AG08396 (cell line): ENCODE data around the gene COLEC12.

ENCODE experiments used
- DNase-seq: peaks from one replicate; pipeline ENCODE4 v3.0.0; 2012; ENCODE audit warnings: low spot score, mixed read lengths

COLEC12 gene

DNA sequence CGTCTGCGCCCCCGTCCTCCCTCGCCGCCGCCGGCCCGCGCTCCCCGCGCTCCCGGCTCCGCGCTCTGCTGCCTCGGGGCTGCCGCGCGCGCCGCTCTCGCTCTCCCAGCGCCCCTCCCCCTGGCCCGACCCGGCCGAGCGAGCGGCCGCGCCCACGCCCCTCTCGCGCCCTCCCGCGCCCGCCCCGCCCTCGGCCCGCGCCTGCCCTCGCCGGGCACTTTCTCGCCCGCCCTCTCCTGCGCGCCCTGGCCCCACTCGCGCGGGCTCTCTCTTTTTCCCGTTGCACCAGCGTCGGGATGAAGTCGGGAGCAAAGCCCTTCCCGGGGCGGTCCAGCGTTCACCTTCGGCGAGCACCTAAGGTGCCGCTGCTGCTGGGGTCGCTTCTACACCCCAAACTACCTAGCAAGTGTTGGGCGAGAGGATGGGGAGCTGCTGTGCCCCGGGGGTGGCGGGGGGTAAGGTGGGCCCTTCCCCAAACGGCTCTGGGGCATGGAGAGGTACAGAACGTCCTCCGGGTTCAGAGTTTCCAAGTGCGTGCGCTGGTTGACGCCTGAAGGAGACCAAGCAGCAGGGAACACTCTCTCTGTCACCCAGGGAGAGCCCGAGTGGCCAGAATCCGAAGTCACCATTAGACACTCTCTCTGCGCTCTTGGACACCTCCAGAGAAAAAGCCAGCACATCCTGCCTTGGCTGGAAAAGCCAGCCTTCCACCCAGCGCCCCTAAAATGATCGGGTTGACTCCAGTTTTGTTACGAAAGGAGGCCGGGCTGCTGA lies at the start of gene COLEC12:
TSS of gene COLEC12 (minus strand) at position 70 of the 774 bp plus-strand sequence. CDS start 187 bp downstream, outside the sequence.
- peak; percentile 49 for DNase-seq

DNA sequence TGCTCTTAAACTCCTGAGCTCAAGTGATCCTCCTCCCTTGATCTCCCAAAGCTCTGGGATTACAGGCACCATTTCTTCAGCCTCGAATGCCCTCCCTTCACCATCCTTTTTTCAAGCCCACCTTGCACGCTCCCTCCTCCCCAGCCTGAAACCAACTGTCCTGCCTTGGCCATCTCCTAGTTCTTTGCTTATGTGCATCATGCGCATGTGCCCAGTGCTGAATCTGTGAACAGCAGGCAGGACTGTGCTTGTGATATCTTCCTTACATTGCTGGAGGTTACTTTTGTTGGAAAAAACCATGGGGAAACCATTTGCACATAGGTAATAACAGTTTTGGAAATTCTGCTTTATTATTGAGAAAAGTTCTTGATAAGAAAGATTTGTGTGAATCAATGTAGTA lies 49.5 kb upstream of the COLEC12 start:
- no peak for DNase-seq

DNA sequence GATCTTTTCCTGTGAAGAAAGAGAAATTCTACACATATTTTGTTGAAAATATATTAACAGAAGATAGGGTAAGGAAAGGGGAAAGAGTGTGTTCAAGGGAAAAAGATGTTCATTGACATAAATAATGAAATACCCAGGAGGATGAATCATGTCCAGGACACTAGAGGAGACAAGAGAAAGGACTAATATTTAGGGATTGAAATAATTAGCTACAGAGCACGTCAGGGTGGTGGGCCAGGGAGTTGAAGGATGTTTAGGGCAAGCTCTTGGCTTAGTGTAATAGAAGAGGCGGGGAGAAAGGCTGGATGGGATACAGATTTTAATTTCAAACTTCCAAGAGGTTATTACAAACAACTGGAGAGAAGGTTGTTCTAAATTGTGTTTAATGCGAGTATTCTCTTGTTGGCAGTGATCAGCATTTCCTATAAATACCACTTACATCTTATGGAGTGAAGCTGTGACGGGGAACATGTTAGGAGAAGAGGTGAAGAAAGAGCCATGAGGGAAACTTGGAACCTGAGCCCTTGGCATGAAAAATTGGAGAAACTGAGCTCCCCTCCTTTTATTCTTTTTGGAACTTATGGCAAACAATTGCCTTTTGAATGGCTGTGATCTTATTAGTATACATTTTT lies 43.1 kb upstream of the COLEC12 start:
- no peak for DNase-seq

DNA sequence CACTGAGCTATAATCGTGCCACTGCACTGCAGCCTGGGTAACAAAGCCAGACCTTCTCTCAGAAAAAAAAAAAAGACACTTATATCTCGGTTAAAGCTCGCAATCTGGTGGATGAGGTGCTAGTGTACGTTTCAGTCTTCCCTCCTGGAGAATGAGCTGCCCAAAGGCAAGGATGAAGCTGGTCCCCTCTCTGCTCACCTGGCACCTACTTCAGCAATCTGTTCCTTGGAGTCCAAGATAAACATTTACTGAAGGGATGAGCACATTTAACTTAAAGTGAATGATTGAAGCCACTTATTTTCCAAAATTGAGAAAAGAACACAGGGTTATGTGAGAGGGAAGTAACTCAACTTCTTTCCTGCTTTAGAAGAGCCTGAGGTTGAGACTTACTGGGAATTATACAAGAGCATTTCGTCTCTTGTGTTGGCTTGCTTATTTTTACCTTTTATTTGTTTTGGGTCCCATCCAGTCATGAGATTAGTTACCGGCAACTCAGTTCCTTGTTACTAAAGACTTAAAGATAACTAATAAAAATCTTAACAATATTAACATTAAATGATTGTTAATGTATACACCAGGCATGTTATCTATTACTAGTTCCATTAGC lies 33.6 kb upstream of the COLEC12 start:
- DNase-seq: no peak

DNA sequence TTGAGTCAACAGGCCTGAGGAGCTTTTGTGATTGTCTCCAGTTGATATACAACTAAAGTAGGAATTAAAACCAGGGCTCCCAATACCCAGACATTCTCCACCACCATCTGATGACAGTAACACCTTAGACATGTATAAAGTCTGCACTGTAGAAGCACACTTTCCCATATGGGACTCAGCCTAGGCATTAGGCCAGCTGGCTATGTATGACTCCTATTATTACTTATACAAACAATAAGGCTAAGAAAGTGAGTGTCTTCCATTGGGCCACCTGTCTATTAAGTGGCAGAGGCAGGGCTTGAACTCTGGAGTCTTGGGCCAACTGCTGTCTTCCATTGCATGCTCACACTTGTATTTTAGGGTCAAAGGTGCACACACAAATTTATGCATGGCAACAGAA lies 32.1 kb upstream of the COLEC12 start:
- no peak for DNase-seq

DNA sequence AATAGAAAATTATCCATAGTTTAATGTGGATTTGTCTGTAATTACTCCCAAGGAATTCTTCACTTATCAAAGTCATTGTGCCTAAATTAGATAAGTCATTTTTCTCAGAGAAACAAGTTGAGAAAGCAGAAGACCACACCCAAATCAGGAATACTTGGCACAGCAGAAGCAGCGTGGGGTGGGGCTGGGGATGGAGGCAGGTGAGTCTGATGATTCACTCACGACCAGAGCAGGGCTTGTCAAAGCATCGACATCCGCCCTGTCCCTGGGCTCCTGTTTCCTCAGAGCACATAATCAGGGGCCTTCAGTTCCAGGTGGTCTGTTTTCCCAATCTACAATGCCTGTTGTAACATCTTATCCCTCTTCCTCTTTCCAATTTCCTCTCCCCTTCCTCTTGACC lies 31.5 kb upstream of the COLEC12 start:
- no peak for DNase-seq

DNA sequence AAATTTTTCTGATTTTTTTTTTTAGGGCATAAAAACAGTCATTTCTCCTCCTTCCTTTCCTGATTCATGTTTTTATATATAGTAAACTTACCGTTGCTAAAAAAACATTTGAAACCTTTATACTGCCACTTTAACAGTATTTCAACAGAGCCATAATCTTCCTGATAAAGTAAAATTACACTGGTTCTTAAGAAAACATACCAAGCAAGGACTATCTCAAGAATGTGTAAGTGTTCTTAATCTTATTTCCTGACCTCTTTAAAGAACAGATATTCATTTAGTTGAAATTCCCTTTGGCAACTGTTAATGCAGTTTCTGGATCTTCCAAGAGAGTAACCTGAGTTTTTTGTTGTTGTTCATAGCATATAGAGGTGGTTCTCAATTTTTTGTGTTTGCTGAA lies 26.6 kb upstream of the COLEC12 start:
- DNase-seq: no peak

DNA sequence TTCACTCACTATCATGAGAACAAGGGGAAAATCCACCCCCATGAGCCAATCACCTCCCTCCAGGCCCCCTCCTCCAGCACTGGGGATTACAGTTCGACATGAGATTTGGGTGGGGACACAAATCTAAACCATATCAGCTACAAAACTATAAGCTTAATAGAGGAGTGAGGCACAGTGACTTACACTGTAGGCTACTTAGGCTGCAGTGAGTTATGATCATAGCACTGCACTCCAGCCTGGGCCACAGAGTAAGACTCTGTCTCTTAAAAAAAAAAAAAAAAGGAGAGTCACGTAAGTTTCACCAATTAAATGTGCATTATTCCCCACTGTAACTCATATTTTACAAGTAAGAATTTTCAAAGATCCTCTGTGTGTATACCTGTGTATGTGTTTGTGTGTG lies 26.2 kb upstream of the COLEC12 start:
- no peak for DNase-seq

DNA sequence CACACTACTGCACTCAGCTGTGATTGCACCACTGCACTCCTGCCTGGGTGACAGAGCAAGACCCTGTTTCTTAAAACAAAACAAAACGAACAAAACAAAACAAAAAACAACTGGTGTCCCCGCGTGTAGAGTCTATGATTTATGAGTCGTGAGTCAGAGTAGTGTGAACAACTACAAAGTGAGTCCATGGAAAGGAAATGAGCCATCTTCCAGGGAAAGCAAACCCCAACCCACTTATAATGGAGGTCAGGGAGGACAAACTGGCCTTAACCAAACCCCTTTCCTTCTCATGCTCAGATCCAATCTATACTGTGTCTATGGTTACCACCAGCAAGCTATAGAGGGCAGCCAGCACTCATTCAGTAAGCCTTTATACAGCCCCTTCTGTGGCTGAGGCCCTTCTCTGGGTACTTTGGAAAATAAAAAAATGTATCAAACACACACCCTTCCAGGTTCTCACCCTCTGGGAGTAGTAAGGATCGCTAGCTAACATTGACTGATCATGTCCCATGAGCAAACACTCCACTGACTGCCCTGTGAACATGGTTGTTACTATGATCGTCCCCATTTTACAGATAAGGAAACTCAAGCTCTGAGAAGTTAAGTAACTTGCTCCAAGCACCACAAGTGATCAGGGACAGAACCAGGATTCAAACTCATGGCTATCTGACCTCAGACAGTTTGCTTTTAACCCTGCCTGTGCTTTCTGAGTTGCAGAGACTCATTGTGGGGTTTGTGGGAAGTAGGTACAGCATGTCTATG lies 24.7 kb upstream of the COLEC12 start:
- peak; percentile 32 for DNase-seq

DNA sequence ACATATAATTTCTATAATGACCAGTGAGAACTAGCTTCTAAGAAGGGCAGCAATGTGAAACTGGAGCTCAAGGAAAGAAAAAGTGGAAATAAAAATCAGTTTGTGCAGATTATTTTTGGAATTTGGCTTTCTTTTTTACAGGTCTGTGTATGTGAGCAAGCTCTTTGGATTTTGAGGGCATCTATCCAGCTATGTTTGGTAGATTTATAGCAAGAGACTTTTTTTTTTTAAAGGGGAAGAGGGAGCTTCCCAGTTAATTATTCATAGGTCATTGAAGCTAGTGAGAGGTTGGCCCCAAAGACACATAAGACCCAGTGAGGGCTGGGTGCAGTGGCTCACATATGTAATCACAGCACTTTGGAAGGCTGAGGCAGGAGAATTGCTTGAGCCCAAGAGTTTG lies 24.0 kb upstream of the COLEC12 start:
- peak; percentile 49 for DNase-seq

DNA sequence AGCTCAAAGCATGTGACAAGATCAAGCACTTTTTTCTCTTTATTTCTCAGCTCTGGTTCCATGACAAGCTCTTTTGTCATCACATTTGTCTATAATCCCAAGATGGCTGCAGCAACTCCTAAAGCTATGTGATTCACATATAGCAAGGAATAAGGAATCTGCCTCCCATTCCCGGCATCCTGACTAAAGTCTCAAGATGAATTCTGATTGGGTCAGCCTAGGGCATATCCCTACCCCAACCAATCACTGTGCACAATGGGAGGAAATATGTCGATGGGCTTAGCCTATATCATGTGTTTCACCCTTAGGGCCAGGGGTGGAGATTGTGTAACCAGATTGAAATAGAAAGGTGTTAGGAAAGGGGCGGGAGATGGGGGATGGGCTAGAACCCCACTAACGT lies 23.1 kb upstream of the COLEC12 start:
- DNase-seq: no peak

DNA sequence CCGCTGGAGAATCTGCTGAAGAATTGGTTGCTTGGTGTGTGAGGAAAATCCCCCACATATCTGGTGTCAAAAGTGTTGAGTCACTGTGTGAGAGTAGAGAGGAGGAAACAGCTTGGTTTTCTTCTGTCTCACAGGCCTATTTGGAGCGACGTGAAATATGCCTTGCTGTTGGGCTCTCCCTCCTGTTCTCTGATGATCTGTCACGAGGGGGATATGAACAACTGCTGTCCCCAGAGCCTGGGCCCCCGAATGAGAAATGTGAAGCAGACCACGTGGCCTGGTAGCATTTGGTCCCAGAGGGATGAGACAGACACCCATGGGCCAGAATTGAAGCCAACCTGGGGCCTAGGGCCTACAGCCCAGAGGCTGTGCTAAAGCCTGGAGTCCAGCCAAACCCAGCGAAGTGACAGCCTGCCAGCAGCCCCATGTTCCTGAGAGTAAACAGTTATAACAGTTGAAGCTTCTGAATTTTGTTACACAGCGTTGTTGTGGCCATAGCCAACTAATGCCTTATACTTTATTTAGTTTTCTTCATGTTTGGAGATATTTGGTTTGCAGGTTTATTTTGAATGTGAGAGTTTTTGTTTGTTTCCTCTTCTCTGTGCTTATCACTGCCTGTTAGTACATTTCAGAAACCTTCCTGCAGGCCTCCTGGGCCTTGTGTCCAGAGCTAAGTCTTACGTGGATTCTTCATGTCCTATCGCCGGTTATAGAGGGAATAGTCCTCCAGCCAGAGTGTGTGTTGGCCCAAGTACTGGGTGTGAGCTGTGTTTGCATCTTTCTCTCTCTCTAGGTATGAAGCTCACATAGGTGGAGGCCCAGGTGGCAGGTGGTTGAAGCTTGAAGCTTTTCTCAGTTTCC lies 18.7 kb upstream of the COLEC12 start:
- peak; percentile 20 for DNase-seq

DNA sequence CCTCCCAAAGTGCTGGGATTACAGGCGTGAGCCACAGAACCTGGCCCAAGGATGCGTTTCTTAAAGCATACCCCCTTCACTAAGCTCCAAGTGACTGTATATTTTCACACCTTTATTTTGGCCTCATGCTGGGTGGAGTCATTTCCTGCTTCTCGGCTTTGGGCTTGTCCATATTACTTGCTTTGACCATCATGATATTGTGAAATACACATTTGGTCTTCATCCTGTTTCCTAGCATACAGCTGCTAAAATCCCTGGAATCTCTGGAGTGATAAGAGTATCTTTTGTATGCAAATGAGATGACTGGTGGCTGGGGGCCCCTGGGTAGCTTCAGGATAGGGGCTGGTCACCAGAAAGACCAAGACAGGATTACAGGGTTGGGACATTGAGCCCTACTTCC lies 17.6 kb upstream of the COLEC12 start:
- DNase-seq: no peak

DNA sequence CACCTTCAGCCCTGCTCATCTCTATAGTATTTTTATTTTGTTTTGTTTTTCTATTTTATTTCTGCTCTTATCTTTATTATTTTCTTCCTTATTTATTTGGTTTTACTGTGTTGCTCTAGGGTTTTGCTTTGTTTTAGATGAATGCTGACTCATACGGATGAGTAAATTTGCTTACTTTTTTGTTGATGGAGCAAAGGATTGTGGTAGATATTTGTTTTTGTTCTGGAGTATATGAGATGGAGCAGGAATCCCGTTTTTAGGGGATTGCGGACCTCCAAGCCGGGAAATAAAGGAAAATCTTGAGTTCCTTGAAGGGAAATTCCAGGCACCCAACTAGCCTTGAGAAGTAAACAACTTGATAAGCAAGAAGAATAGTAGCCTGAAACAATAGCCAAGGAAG lies 15.3 kb upstream of the COLEC12 start:
- DNase-seq: no peak

DNA sequence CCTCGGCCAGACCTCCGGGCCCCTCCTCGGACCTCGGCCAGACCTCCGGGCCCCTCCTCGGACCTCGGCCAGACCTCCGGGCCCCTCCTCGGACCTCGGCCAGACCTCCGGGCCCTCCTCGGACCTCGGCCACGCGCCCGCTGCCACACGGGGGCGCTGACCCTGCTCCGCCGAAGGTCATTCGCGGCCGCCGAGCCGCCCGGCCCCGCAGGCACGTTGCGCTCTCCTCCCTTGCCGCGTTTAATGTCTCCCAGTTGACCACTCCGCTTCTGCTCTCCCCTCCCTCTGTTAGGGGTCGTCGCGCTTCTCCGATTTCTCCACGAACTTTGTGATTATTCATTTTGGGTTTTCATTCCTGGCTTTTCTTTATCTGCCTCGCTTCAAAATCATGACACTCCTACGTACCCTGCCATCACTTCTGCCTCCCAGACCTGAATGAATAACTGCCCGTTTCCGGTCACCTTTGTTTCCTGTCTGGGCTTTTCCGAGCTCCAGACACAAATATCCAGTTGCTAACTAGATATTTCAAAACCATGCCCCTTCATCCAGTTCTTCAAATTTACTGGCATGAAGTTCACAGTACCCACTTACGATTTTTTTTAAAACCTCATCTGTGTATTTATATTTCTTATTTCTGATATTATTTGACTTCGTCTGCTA lies 14.8 kb upstream of the COLEC12 start:
- no peak for DNase-seq

DNA sequence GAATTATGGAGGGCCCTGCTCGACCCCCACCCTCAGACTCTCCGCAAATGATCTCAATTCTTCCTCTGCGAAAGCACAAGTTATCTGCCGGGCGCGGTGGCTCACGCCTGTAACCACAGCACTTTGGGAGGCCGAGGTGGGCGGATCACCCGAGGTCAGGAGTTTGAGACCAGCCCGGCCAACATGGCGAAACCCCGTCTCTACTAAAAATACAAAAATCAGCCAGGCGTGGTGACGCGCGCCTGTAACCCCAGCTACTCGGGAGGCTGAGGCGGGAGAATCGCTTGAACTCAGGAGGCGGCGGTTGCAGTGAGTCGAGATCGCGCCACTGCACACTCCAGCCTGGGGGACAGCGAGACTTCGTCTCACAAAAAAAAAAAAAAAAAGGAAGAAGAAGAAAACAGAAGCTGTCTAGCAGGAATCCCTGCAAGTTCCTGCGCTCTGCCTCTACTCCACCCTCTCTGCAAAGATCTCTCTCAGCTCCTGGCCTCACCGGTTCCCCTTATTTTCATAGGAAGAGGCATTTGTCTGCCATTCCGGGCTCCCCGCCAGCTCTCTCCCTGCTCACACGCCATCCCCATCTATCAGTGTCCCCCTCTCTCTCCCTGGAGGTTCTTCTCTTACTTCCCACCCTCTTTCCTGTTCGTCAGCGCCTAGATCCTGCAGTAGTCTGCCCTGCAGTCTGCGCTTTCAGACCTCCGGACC lies 13.5 kb upstream of the COLEC12 start:
- no peak for DNase-seq

DNA sequence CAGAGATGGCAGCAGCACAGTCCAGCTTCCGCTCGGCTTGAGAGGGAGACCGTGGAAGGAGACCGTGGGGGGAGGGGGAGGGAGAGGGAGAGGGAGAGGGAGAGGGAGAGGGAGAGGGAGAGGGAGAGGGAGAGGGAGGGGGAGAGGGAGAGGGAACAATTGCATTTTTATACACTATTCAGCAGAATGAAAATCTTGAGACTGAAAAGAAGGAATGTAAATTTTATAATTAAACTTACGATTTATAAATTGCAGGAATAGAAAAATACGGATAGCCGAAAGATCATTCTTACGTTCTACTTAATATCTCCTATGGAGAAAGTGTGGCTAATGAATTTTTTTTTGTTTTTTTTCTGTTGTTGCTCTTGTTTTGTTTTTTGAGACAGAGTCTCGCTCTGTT lies 12.5 kb upstream of the COLEC12 start:
- no peak for DNase-seq

DNA sequence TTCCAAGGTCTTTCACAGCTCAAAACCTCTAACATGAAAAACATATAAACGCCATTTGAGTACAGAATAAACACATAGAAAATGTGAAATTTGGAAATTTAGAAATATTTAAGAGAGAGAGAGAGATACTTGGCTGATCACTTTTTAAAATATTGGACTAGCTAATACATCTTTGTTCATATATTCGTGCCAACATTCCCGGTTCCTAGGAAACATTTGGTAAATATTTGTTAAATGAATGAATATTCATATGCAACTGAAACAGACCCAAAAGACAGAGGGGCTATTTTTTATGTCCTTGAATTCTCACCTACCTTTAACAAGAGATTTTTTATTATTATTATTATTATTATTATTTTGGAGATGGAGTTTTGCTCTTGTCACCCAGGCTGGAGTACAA lies 8.3 kb upstream of the COLEC12 start:
- no peak for DNase-seq

DNA sequence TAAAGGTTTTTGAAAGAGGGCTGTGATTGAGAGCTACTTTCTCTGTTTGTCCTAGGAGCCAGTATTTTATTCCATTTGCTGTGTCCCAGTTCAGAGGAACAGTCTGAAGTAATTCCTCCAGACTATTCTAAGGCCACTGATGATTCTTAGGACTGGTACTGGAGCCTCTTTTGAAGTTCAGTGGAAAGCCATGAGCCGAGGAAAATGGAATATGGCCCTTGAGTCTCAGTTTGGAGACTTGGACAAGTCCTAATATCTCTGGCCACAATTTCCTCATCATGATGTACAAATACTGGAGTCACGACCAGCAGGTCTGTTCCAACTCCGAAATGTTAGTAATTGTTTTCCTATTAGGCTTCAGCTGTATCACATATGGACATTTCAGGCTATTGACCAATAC lies 7.1 kb upstream of the COLEC12 start:
- no peak for DNase-seq

DNA sequence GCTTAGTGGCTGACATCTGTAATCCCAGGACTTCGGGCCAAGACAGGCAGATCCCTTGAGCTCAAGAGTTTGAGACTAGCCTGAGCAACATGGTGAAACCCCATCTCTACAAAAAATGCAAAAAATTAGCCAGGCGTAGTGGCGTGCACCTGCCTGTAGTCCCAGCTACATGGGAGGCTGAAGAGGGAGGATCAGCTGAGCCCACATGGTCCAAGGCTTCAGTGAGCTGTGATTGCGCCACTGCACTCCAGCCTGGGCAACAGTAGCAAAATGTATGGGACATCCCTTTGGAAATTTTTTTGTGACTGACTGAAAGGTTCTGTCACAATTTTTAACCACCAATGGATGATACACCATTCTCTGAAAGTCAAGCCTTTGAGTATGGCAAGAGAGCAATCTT lies 6.3 kb upstream of the COLEC12 start:
- DNase-seq: no peak

DNA sequence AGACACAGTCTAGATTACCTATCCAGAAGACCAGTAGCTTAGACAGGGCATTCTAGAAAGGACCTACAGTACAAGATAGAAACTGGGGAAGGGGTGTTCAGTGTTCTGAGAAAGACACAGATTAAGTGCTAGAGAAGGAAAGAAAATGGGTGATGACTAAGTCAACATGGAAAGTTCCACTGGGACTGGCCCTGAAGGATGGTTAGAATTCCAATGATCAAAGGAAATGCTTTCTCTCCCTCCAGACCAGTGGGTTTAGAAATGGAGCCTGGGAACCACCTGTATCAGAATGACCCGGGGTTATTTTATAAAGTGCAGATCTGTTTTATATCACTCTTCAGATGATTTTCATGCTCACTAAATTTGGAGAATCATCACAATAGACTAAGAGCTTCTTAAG lies 5.8 kb upstream of the COLEC12 start:
- DNase-seq: no peak
